Neural cell (in vitro differentiated cells): Measurements from ENCODE around the gene CABLES1.

Experiments
- CTCF ChIP-seq: fragments of 450-650 bp; IDR thresholded peaks from 2 replicates; pipeline ENCODE4 v1.5.1; 2014; ENCODE audit warnings: antibody characterized with exemption, mild to moderate bottlenecking, moderate library complexity; ENCODE audit not compliant: poor library complexity, severe bottlenecking
- EP300 ChIP-seq: fragments of 450-650 bp; conservative IDR thresholded peaks from 2 replicates; pipeline ENCODE4 v1.6.1; 2014; ENCODE audit warnings: antibody characterized with exemption, mild to moderate bottlenecking, moderate library complexity; ENCODE audit not compliant: poor library complexity, severe bottlenecking
- EZH2 ChIP-seq: fragments of 200-600, 300-800 bp; shearing (Covaris generic), sonication (generic); IDR thresholded peaks from 2 replicates; pipeline ENCODE4 v1.6.1; 2014; ENCODE audit warnings: antibody characterized with exemption, low read length, borderline replicate concordance, mild to moderate bottlenecking; ENCODE audit not compliant: insufficient read depth, poor library complexity, severe bottlenecking
- POLR2AphosphoS5 ChIP-seq: IDR thresholded peaks from 2 replicates; pipeline ENCODE4 v1.6.1; 2012
- RAD21 ChIP-seq: fragments of 450-650 bp; conservative IDR thresholded peaks from 2 replicates; pipeline ENCODE4 v1.6.1; 2014; ENCODE audit warnings: antibody characterized with exemption, mild to moderate bottlenecking, moderate library complexity
- REST ChIP-seq: IDR thresholded peaks from 2 replicates; pipeline ENCODE4 v1.6.1; 2012; ENCODE audit warnings: borderline replicate concordance

GRCh38 chr18:23182606-23183005 is 47.3 kb downstream of the CABLES1 start:
- TF ChIP-seq POLR2AphosphoS5: no peak
- TF ChIP-seq RAD21: no peak
- TF ChIP-seq CTCF: no peak
- no peak for TF ChIP-seq EZH2
- no peak for TF ChIP-seq EP300
- TF ChIP-seq REST: no peak
